Nephron (organoid): ENCODE data around the gene COQ4.
"Not testable (repeated sequence)": the region's sequence is repeated elsewhere in the genome, so short reads cannot be mapped to it uniquely, and the experiment has no call there.

Source experiments
- H3K27ac Mint-ChIP-seq, 3 experiments: 2 replicates each; pipeline ENCODE4 v1.8.0; 2020; ENCODE audit warnings: mixed read lengths in 3 of 3, mild to moderate bottlenecking in 2 of 3, moderate library complexity in 1 of 3
- H3K27me3 Mint-ChIP-seq: 2 replicates; pipeline ENCODE4 v1.8.0; 2021; ENCODE audit warnings: low read depth, mild to moderate bottlenecking, moderate library complexity, mixed read lengths
- H3K36me3 Mint-ChIP-seq: 2 replicates; pipeline ENCODE4 v1.8.0; 2020; ENCODE audit warnings: low read depth, mixed read lengths
- H3K4me1 Mint-ChIP-seq: 2 replicates; pipeline ENCODE4 v1.8.0; 2020; ENCODE audit warnings: mixed read lengths
- H3K4me3 Mint-ChIP-seq, 3 experiments: 2 replicates each; pipeline ENCODE4 v1.8.0; 2020; ENCODE audit warnings: mild to moderate bottlenecking in 3 of 3, mixed read lengths in 3 of 3, moderate library complexity in 2 of 3
- H3K9me3 Mint-ChIP-seq: 2 replicates; pipeline ENCODE4 v1.8.0; 2020; ENCODE audit warnings: mixed read lengths
- TF ChIP-seq, protein P1 (sequence below), 3 experiments: fragments of 200-600 bp; sonication (generic); IDR thresholded peaks; one replicate each; pipeline ENCODE4 v1.5.0; 2021; ENCODE audit warnings: antibody characterized with exemption in 3 of 3; ENCODE audit not compliant: unreplicated experiment in 3 of 3

COQ4 gene

DNA sequence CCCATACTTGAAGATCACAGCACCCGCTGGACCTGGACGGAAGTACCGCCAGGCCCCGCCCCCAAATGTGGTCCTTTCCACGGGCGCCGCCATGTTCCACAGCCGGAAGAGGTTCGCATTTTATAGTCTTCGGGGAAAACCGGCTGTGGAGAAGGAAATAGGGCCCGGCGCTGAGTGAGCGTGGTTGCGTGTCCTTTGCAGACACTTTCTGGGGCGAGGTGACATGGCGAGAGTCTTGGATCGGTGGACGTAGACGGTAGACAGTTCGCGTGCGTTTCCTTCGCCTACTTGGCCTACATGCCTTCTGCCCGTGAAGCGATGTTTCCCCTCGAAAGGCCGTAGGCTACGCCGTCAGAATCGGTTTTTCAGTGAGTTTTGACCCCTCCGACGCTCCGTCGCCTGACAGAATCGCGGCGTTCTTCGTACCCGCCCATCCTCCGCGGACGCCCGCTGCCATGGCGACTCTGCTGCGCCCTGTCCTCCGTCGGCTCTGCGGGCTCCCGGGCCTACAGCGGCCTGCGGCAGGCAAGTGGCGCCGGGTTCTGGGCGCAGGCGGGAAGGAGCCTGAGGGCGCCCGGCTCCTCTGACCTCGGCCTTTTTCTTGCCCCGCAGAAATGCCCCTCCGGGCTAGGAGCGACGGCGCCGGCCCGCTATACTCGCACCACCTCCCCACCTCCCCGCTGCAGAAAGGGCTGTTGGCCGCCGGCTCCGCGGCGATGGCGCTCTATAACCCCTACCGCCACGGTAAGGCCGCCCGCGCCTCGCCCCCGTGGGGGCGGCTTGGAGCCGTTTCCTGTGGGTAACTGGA, at the start of gene COQ4, which contains the start of gene TRUB2:
TSS of gene COQ4 (plus strand) at position 436 of the 808 bp plus-strand sequence. CDS start at position 456, 20 bp downstream.
TSS of gene TRUB2 (minus strand) at position 44 of the 808 bp plus-strand sequence. CDS start at position 5, 39 bp downstream.
- H3K27me3 Mint-ChIP-seq, result no peaks in the 10 kb centered on the region
- H3K27ac Mint-ChIP-seq, result peak within 1 kb of the TSS; percentile 99 to 100 (median 99)
- no peaks in the 10 kb centered on the region for H3K9me3 Mint-ChIP-seq
- H3K4me1 Mint-ChIP-seq, result peaks cover 13% of the 10 kb centered on the region
- TF ChIP-seq, protein P1, sequence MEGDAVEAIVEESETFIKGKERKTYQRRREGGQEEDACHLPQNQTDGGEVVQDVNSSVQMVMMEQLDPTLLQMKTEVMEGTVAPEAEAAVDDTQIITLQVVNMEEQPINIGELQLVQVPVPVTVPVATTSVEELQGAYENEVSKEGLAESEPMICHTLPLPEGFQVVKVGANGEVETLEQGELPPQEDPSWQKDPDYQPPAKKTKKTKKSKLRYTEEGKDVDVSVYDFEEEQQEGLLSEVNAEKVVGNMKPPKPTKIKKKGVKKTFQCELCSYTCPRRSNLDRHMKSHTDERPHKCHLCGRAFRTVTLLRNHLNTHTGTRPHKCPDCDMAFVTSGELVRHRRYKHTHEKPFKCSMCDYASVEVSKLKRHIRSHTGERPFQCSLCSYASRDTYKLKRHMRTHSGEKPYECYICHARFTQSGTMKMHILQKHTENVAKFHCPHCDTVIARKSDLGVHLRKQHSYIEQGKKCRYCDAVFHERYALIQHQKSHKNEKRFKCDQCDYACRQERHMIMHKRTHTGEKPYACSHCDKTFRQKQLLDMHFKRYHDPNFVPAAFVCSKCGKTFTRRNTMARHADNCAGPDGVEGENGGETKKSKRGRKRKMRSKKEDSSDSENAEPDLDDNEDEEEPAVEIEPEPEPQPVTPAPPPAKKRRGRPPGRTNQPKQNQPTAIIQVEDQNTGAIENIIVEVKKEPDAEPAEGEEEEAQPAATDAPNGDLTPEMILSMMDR (IDR thresholded peaks at IDR 0.05; ENCODE audit: unreplicated experiment in 3 of 3), result no peak
- peaks cover 16% of the 10 kb centered on the region for H3K36me3 Mint-ChIP-seq
- peak within 1 kb of the TSS; percentile 91 to 98 (median 94) for H3K4me3 Mint-ChIP-seq

DNA sequence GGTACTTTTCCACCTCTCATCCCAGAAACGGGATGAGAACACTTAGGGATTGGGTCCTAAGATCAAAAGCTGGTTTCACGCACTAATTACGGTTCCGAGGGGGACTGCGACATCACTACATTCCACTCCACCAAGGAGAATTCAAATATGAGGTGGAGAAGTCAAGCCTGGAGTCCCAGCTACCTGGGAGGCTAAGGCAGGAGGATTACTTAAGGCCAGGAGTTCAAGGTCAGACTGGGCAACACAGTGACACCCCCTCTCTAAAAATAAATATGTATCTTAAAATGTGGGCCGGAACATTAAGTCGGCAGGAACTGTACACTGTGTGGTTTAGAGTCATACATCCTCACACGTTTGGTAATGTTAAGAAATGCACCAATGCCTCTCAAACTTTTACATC, 48.4 kb upstream of the COQ4 start:
- H3K27me3 Mint-ChIP-seq, result no peaks in the 10 kb centered on the region
- H3K36me3 Mint-ChIP-seq, result peaks cover 24% of the 10 kb centered on the region
- H3K4me3 Mint-ChIP-seq, result peak overlapping the region; percentile 96 to 98 (median 98)
- no peaks in the 10 kb centered on the region for H3K9me3 Mint-ChIP-seq
- H3K4me1 Mint-ChIP-seq, result peaks cover 28% of the 10 kb centered on the region
- peak overlapping the region in 1 of 3 experiments; percentile 57 for H3K27ac Mint-ChIP-seq
- TF ChIP-seq, protein P1 (IDR thresholded peaks at IDR 0.05; ENCODE audit: unreplicated experiment in 3 of 3), result no peak

DNA sequence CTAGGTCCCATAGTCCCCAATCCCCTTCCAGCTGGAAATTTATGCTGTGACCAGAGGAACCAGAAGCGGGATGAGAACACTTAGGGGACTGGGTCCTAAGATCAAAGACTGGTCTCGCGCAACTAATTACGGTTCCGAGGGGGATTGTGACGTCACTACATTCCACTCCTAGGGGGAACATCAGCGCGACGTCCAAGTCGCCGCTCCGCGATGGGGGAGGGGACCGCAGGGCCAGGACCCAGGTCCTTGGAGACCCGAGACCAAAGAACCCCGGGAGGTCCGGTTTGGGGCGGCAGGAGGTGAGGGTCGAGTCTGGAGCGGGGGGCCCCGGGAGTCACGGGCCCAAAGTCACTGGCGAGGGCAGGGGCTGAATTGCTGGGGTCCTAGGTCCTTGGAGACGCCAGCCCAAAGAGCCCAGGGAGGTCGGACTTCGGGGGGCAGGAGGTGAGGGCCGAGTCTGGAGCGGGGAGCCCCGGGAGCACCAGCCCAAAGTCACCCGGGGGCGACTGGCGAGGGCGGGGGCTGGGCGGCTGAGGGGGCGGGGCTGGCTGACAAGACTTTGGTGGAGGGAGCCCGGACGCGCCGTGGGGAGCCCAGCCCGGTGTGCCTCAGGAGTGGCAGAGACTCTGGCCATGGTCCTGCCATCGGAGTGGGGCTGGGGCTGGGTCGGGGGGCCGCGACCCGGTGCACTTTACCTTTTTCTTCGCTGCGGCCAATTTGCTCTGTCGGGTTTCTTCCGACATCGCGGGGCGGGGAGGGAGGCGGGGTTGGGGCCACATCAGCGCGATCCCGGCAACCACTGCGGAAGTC, 47.2 kb upstream of the COQ4 start, which contains the start of gene GOLGA2:
TSS of gene GOLGA2 (minus strand) at position 810 of the 810 bp plus-strand sequence. CDS start at position 779, 31 bp downstream.
- Mint-ChIP-seq H3K4me3 (peak within 1 kb of the TSS; percentile 96 to 98 (median 98)), H3K4me1 (peaks cover 39% of the 10 kb centered on the region), H3K27ac (peak within 1 kb of the TSS; percentile 92 to 97 (median 96)), H3K27me3 (peaks cover 4% of the 10 kb centered on the region), H3K36me3 (peaks cover 23% of the 10 kb centered on the region), H3K9me3 (no peaks in the 10 kb centered on the region)
- TF ChIP-seq, protein P1 (IDR thresholded peaks at IDR 0.05; ENCODE audit: unreplicated experiment in 3 of 3), result no peak

DNA sequence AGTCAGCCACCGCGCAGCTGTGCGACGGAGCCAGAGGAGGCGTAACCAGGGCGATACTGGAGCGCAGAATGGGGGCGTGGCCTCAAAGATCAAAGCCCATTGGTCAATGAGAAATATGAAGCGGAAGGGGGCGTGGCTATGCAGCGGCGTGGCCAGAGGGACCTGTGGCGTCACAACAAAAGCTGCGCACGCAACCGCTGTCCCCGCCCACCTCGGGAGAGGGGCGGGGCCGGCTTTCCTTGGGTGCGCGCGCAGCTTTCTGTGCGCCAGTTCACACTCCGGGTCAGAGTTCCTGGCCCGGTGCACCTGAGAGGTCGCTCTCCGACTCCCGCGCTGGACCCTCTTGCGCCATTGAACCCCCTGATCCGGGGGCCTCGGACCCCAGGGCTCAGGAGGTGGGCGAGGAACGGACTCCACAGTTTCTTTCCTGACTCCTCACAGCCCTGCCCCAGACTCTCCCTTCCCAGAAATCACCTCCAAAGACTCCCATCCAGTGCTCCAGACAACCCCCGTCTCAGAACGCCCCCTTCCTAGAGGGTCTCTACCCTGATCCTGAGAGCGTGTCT, 46.5 kb upstream of the COQ4 start, which contains the start of gene SWI5:
TSS of gene SWI5 (plus strand) at position 269 of the 566 bp plus-strand sequence.
- peaks cover 4% of the 10 kb centered on the region for H3K27me3 Mint-ChIP-seq
- TF ChIP-seq, protein P1 (IDR thresholded peaks at IDR 0.05; ENCODE audit: unreplicated experiment in 3 of 3), result no peak
- H3K9me3 Mint-ChIP-seq, result no peaks in the 10 kb centered on the region
- peaks cover 40% of the 10 kb centered on the region for H3K4me1 Mint-ChIP-seq
- peak within 1 kb of the TSS; percentile 92 to 97 (median 96) for H3K27ac Mint-ChIP-seq
- H3K4me3 Mint-ChIP-seq, result peak within 1 kb of the TSS; percentile 96 to 98 (median 98)
- peaks cover 17% of the 10 kb centered on the region for H3K36me3 Mint-ChIP-seq

DNA sequence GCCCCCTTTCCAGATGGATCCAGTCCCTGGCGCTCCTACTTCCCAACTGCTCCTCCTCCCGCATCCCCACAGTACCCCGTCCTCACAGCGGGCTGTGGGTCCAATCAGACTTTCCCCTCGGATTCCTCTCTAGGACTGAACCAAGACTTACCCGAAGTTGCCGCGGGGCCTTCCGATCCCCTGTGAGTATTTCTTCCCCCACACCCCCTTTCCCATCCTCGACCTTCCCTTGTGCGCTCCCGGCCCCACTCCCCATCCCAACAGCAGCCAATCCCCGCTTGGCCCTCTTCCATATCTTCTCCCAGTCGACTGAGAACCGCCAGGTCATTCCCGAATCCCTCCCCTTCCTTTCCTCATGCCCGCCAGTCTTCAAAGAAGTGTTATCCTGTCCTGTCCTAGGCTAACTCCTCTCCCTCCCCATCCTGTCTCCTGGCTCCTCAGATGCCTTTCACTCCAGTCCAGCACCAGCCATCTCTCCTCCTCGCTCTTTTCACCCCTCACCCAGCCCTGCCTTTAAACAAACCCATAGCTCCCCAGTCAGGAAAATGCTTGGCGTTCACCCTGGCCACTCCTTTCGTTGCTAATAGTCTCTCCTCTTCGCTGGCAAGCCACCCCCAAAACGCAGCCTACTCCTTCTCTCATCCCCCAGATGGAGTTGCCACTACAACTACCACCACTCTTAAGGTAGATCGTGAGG, 45.9 kb upstream of the COQ4 start:
- peaks cover 44% of the 10 kb centered on the region for H3K4me1 Mint-ChIP-seq
- H3K4me3 Mint-ChIP-seq, result peak overlapping the region; percentile 96 to 98 (median 98)
- H3K9me3 Mint-ChIP-seq, result no peaks in the 10 kb centered on the region
- peaks cover 16% of the 10 kb centered on the region for H3K36me3 Mint-ChIP-seq
- TF ChIP-seq, protein P1 (IDR thresholded peaks at IDR 0.05; ENCODE audit: unreplicated experiment in 3 of 3), result no peak
- peak overlapping the region; percentile 92 to 97 (median 96) for H3K27ac Mint-ChIP-seq
- peaks cover 4% of the 10 kb centered on the region for H3K27me3 Mint-ChIP-seq

DNA sequence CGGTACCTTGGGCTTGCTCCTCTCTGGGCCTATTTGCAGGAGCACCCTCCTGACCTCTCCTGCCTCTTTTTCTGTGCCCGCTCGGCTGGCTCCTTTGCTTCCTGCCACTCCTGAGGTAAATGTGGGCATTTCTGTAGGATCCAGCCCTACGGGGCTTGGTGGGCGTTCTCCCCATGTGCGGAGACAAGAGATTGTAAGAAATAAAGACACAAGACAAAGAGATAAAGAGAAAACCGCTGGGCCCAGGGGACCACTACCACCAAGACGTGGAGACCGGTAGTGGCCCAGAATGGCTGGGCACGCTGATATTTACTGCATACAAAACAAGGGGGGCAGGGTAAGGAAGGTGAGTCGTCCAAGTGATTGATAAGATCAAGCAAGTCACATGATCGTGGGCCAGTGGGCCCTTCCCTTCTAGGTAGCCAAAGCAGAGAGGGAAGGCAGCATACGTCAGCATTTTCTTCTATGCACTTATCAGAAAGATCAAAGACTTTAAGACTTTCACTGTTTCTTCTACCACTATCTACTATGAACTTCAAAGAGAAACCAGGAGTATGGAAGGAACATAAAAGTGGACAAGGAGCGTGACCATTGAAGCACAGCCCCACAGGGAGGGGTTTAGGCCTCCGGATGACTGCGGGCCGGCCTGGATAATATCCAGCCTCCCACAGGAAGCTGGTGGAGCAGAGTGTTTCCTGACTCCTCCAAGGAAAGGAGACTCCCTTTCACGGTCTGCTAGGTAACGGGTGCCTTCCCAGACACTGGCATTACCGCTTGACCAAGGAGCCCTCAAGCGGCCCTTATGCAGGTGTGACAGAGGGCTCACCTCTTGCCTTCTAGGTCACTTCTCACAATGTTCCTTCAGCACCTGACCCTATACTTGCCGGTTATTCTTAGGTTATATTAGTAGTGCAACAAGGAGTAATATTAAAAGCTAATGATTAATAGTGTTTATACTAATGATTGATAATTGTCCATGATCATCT, 43.3 kb upstream of the COQ4 start:
- H3K27ac Mint-ChIP-seq, result peak overlapping the region; percentile 80 to 95 (median 88)
- H3K9me3 Mint-ChIP-seq, result not testable (repeated sequence)

More for the DNA sequence above, 43.3 kb upstream of the COQ4 start:
- H3K27me3 Mint-ChIP-seq, H3K36me3 Mint-ChIP-seq: not testable (repeated sequence)
- Mint-ChIP-seq H3K4me3 (peak overlapping the region; percentile 59 to 83 (median 83)), H3K4me1 (peaks cover 37% of the 10 kb centered on the region)
